HG03139 (cell line): ENCODE data around the gene RAD51B.
"Not testable (repeated sequence)": the region's sequence is repeated elsewhere in the genome, so short reads cannot be mapped to it uniquely, and the experiment has no call there.

Experiments used
- ATAC-seq: cut with Tn5 transposase; IDR thresholded peaks from one replicate; pipeline ENCODE4 v1.9.1; 2021; ENCODE audit not compliant: unreplicated experiment

Gene RAD51B

DNA sequence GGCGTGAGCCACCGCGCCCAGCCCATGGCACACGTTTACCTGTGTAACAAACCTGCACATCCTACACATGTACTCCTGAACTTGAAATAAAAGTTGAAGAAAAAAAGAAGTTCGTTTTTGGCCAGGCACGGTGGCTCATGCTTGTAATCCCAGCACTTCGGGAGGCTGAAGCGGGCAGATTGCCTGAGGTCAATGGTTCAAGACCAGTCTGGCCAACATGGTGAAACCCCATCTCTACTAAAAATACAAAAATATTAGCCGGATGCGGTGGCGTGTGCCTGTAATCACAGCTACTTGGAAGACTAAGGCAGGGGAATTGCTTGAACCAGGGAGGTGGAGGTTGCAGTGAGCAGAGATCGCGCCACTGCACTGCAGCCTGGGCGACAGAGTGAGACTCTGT is 879.2 kb downstream of the RAD51B start:
- not testable (repeated sequence) for ATAC-seq

DNA sequence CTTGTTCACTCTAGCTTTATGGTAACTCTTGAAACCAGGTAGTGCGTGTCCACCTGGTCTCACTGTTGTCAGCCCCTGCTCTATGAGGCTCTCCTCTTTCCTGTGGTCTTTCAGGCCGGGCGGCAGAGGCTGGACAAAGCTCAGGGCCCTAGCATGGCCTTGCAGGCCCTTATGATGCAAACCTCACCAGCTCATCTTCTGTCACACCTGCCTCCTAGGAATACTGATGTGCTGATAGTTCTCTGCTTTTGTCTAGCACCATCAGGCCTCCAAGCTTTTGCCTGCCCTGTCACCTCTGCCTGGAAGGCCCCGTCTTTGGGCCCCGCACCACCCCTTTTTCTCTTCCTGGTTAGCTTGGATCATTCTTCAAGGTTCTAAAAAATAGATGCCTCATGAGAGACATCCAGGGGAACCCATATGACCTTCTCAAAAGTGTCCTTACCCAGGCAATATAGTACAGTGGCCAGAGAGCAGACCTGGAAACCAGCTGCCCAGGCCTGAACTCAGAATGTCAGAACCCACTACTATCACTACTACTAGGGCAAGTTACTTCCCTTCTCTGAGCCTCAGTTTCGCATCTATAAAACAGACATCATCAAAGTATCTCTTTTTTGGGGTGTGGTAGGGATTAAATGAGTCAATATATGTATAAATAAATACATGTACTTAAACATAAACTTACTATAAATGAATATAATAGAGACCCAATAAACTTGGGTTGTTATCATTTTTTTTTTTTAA is 881.6 kb downstream of the RAD51B start:
- no peak for ATAC-seq

GRCh38 chr14:68702135-68702534 is 882.6 kb downstream of the RAD51B start:
- no peak for ATAC-seq

- ATAC-seq = no peak
Observed at GRCh38 chr14:68702578-68702977, 883.0 kb downstream of the RAD51B start.

DNA sequence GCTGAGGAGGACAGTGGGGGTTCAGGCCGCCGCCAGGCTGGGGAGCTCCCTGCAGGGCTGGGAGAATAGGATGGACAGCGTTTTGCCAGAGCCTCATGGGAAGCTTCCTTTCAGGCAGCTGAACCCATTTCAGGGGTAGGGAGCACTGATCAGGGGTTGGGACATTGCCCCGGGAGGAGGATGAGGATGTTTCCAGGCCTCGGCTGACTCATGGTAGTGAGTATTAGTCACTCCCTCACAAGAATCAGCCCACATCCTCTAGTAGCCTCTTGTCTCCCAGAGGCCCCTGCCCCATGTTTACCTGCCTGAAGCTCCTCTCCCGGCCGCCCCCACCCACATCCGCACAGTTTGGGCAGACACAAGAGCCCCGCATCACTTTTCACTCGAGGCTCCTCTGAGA is 883.5 kb downstream of the RAD51B start:
- ATAC-seq = no peak

DNA sequence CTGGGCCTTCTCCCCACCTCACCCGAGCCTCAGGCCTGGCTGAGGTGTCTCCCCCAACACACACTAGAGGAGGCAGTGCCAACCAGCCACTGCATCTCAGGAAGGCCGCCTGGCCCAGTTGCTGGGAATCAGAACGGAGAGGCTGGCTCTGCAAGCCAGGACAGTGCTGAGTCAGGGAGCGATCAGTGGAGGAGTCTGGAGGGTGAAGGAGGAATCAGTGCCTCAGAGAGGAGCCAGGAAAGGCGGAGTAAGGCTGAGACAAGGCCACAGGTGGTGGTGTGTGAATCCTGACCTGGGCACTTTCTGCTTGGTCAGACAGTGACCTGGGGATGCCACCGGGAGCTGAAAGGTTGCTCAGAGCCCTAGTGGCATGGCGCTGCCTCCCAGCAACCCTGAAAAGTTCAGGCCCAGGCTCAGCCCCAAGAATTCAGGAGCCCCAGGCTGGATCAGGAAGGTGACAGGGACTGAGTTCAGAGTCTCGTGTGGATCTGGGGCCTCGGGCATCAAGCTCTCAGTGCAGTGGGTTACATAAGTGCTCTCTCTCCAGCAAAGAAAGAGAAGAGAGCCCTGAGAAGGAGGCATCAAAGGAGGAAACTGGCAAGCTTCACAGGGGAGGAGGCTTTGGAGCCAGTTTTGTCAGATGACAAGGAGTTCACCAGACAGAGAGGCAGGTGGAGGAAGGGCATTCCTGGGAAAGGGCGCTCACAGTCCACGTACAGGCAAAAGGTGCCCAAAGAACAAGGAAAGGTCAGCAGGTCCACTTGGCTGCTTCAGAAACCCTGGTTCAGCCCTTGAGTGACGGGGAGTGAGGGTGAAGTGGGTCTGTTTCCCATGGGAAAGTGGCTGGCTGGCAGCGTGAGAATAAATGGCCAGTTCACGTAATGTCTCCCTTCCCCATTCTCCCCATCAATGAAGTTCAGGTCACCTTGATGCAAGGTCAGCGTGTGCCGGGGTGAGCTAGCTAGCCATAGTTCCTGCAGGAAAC is 885.4 kb downstream of the RAD51B start:
- ATAC-seq = no peak

GRCh38 chr14:68705741-68706283 is 886.2 kb downstream of the RAD51B start:
- no peak for ATAC-seq

DNA sequence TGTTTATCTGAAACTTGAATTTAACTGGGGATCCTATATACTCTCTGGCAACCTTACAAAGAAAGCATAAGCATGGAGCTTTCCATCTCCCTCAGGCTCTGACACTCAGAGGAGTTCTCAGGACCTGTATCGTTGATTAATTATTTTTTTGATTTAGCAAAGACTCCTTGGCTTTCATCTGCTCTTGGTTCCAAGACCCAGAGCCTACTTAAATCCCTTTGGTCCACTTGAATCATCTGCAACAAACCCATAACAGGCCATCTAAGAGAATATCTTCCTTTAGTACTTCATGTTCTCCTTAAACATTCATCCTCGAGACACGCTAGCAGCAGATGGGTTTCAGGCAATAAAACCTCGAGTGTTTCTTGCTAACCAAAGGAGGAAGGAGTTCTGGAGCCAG is 887.9 kb downstream of the RAD51B start:
- no peak for ATAC-seq

DNA sequence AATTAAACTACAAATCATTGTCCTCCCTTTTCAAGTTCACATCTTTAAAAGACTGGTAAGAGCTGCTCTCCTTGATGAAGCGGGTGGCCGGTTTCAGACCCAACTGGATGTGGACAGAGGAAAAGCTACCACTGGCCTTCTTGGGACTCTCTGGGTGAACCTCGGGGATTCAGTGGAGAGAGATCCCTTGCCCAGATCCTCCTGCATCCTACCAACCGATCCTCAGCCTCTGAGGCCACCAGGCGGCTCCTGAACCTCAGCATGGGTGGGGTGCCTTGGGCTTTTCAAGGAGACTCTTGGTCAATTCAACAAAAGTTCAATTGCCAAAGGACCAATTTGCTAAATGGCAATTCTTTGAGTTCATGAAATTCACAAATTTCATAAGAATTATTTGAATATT is 888.8 kb downstream of the RAD51B start:
- ATAC-seq = no peak

DNA sequence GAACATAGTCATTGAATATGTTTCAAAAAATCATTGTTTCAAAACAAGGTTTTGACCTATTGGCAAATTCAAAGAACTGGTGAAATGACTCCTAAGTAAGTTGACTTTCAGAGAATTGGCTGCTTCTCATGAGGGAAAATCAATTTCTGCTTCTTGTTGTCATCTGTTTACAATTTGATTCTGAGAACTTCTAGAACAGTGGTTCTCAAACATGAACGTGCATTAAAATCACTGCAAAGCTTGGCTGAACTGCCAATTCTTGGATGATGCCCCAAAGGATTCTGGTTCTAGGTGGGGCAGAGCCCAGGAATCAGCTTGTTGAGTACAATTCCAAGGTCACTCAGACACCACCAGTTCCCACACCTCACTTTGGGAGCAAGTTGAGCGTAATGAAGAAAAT is 889.4 kb downstream of the RAD51B start:
- no peak for ATAC-seq

- no peak for ATAC-seq
Observed at GRCh38 chr14:68710776-68711175, 891.2 kb downstream of the RAD51B start.

GRCh38 chr14:68711561-68712309 is 892.2 kb downstream of the RAD51B start:
- ATAC-seq = no peak

DNA sequence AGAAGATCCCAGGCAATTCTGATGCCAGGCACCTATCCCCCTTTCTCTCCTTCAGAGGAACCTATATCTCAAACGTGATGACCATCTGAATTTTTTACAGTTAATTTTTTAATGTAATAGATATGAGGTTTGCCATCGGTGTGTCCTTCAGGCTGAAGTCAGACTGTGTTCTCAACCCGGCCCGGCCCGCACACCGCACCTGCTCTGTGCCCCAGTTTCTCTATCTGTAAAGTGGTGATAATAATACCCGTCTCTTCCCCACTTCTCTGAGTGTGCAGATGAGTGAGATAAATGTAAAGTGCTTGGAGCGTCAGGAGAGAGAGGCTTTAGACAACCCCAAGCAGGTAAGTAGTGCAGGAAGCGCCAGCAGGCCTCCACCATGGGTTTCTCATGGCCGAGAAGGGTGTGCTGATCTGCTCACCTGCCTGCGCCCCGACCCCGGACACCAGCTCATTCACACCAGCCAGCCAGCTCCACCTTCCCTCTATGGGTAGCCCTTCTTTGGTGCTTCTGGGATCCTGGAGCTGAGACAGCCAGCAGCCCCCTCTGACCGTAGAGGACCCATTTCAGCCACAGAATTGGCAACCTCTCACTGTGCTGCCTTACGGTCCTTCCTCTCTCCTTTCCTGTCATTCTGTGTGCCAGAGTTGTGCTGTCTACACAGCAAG is 893.3 kb downstream of the RAD51B start:
- no peak for ATAC-seq

- ATAC-seq = no peak
Observed at GRCh38 chr14:68713782-68714181, 894.2 kb downstream of the RAD51B start.

DNA sequence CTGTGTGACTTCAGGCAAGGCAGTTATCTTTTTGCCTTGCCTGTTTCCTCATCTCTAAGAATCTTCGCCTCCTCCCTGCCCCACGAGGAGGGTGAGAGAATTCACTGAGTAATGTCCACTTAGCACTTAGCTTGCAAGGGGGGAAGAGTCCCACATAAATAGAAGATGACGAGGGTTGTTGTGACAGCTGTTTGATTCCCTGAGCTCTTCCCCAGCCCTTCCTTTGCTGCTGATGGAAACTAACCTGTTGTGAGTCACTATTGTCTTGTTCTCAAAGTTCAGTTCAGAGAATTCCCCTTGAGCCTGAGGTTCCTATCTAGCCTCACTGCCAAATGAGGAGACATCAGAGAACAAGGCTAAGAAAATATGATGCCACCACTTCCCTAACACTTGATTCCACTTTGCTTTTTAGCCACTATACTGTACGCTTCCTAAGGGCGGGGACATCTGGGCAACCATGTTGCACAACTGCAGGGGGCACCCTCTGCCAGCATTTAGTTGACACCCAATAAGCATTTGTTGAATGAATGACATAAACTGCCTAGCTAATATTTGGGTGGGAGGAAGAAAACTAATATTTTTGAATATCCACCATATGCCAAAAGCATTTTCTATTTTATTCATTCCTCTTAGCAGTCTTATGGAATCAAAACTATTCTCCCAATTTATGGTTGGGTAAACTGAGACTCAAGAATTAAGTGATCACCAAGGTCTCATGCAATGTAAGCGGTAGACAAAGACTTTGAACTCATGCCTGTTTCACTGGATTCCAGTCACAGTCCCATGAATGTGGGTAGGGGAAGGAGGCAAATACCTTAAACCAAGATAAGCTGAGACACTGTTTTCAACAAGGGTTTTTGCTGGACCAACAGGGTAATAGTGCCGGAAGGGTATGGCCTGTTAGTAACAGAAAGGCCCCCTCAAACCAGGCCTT is 895.7 kb downstream of the RAD51B start:
- no peak for ATAC-seq

DNA sequence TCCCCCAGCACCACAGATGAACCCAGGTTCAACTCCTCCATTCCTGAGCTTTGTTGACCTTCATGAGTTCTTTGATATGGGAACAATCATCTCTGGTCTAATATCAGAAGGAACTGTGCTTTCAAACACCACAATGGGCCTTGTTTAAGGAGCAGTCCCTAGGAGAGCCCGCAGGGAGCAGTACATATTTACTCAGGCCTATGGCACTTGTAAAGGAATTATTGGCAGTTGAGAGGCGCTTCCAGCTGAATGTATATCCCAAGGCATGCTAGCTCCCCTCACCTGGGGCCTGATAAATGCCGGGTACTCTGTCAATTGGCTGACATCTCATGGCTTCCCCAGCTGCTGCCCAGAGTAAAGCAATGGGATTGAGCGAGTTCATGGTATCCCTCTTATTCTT is 897.1 kb downstream of the RAD51B start:
- ATAC-seq = no peak

GRCh38 chr14:68718023-68718990 is 898.7 kb downstream of the RAD51B start:
- ATAC-seq = no peak

GRCh38 chr14:68719634-68720384 is 900.2 kb downstream of the RAD51B start:
- no peak for ATAC-seq
